ENCODE measurements around the gene TSC2.

TSC2 gene

GRCh38 chr16:2053211-2053610 is 5.4 kb downstream of the TSC2 start:
- H4K8ac ChIP-seq (ENCODE audit: low read depth, low read length): no peak overlapping the region
- no peak overlapping the region for H2BK15ac ChIP-seq (ENCODE audit: low read length)
- WGBS, 2 donors (ENCODE audit: extremely low coverage in 2 of 2, insufficient read length in 2 of 2, insufficient replicate concordance in 1 of 2): no CpG with 5 or more reads among the region's 21 CpGs
- H2BK12ac ChIP-seq (ENCODE audit: low read length): no peak overlapping the region
- no peak overlapping the region for H3K14ac ChIP-seq (ENCODE audit: low read length)
- no peak overlapping the region for H3K4me3 ChIP-seq (ENCODE audit: low read length in 2 of 2)
- H4K91ac ChIP-seq (ENCODE audit: low read depth, low read length, poor library complexity): no peak overlapping the region
- H2BK5ac ChIP-seq (ENCODE audit: low read length): no peak overlapping the region
- H2BK120ac ChIP-seq (ENCODE audit: low read depth, low read length): no peak overlapping the region
- H3K27ac ChIP-seq (replicated peaks; ENCODE audit: low read length): no peak overlapping the region
- H3K9ac ChIP-seq (ENCODE audit: low read depth, low read length, poor library complexity): no peak overlapping the region
- H3K4ac ChIP-seq (ENCODE audit: low read length): no peak overlapping the region
- no peak overlapping the region for H3K4me2 ChIP-seq (ENCODE audit: insufficient read depth, low read length, poor library complexity, severe bottlenecking)
- peak overlapping the region; percentile 46 for H3K23ac ChIP-seq (ENCODE audit: low read depth, low read length, poor library complexity)
- H3K79me1 ChIP-seq (ENCODE audit: low read depth, low read length): peaks cover 2% of the 10 kb centered on the region
- H2AK5ac ChIP-seq (ENCODE audit: low read depth, low read length): no peak overlapping the region
- no peak overlapping the region for H2AFZ ChIP-seq (ENCODE audit: low read length)
- no peak overlapping the region for H3K18ac ChIP-seq (ENCODE audit: low read length)
- H3K27me3 ChIP-seq (ENCODE audit: control insufficient read depth in 3 of 3, insufficient read depth in 3 of 3, low read depth in 1 of 3, low read length in 3 of 3): no peaks in the 10 kb centered on the region
- no peak for DNase-seq (ENCODE audit: low spot score)
- H3K4me1 ChIP-seq (ENCODE audit: control insufficient read depth in 2 of 2, insufficient read depth in 1 of 2, low read depth in 1 of 2, low read length in 2 of 2): peaks cover 6 to 11% of the 10 kb centered on the region in 2 donors
- H3K9me3 ChIP-seq (replicated peaks in 1 of 2; ENCODE audit: control insufficient read depth in 2 of 2, insufficient read depth in 1 of 2, low read depth in 1 of 2, low read length in 2 of 2): no peaks in the 10 kb centered on the region
- H3K36me3 ChIP-seq (replicated peaks in 1 of 2; ENCODE audit: control insufficient read depth in 2 of 2, insufficient read depth in 2 of 2, low read length in 2 of 2): peaks cover 41 to 67% of the 10 kb centered on the region in 2 donors

- Histone ChIP-seq H4K8ac (ENCODE audit: low read depth, low read length) (no peak overlapping the region), H3K23ac (ENCODE audit: low read depth, low read length, poor library complexity) (no peak overlapping the region), H3K4ac (ENCODE audit: low read length) (no peak overlapping the region), H2AK5ac (ENCODE audit: low read depth, low read length) (no peak overlapping the region), H3K18ac (ENCODE audit: low read length) (no peak overlapping the region), H2AFZ (ENCODE audit: low read length) (no peak overlapping the region), H3K27ac (replicated peaks; ENCODE audit: low read length) (no peak overlapping the region), H3K4me3 (ENCODE audit: low read length in 2 of 2) (no peak overlapping the region), H4K91ac (ENCODE audit: low read depth, low read length, poor library complexity) (no peak overlapping the region), H3K79me1 (ENCODE audit: low read depth, low read length) (peaks cover 2% of the 10 kb centered on the region), H2BK15ac (ENCODE audit: low read length) (no peak overlapping the region), H3K27me3 (ENCODE audit: control insufficient read depth in 3 of 3, insufficient read depth in 3 of 3, low read depth in 1 of 3, low read length in 3 of 3) (no peaks in the 10 kb centered on the region), H3K4me1 (ENCODE audit: control insufficient read depth in 2 of 2, insufficient read depth in 1 of 2, low read depth in 1 of 2, low read length in 2 of 2) (peaks cover under 1 to 11% of the 10 kb centered on the region in 2 donors), H2BK120ac (ENCODE audit: low read depth, low read length) (no peak overlapping the region), H3K14ac (ENCODE audit: low read length) (no peak overlapping the region), H3K36me3 (replicated peaks in 1 of 2; ENCODE audit: control insufficient read depth in 2 of 2, insufficient read depth in 2 of 2, low read length in 2 of 2) (peaks cover 41 to 73% of the 10 kb centered on the region in 2 donors), H3K4me2 (ENCODE audit: insufficient read depth, low read length, poor library complexity, severe bottlenecking) (no peak overlapping the region), H2BK5ac (ENCODE audit: low read length) (no peak overlapping the region), H2BK12ac (ENCODE audit: low read length) (no peak overlapping the region), H3K9me3 (replicated peaks in 1 of 2; ENCODE audit: control insufficient read depth in 2 of 2, insufficient read depth in 1 of 2, low read depth in 1 of 2, low read length in 2 of 2) (no peaks in the 10 kb centered on the region), H3K9ac (ENCODE audit: low read depth, low read length, poor library complexity) (no peak overlapping the region)
- no CpG with 5 or more reads among the region's 17 CpGs for WGBS, 2 donors (ENCODE audit: extremely low coverage in 2 of 2, insufficient read length in 2 of 2, insufficient replicate concordance in 1 of 2)
- no peak for DNase-seq (ENCODE audit: low spot score)
Measured at GRCh38 chr16:2053897-2054296, 6.1 kb downstream of the TSC2 start.

GRCh38 chr16:2054543-2055245 is 6.9 kb downstream of the TSC2 start:
- Histone ChIP-seq H3K4me3 (ENCODE audit: low read length in 2 of 2) (no peak overlapping the region), H3K4ac (ENCODE audit: low read length) (no peak overlapping the region), H3K27ac (replicated peaks; ENCODE audit: low read length) (no peak overlapping the region), H3K9me3 (replicated peaks in 1 of 2; ENCODE audit: control insufficient read depth in 2 of 2, insufficient read depth in 1 of 2, low read depth in 1 of 2, low read length in 2 of 2) (no peaks in the 10 kb centered on the region), H4K91ac (ENCODE audit: low read depth, low read length, poor library complexity) (no peak overlapping the region), H3K4me1 (ENCODE audit: control insufficient read depth in 2 of 2, insufficient read depth in 1 of 2, low read depth in 1 of 2, low read length in 2 of 2) (peaks cover 0 to 11% of the 10 kb centered on the region in 2 donors), H3K14ac (ENCODE audit: low read length) (no peak overlapping the region), H2BK15ac (ENCODE audit: low read length) (no peak overlapping the region), H2BK12ac (ENCODE audit: low read length) (no peak overlapping the region), H2BK5ac (ENCODE audit: low read length) (no peak overlapping the region), H3K9ac (ENCODE audit: low read depth, low read length, poor library complexity) (peak overlapping the region; percentile 57), H2AK5ac (ENCODE audit: low read depth, low read length) (no peak overlapping the region), H3K27me3 (ENCODE audit: control insufficient read depth in 3 of 3, insufficient read depth in 3 of 3, low read depth in 1 of 3, low read length in 3 of 3) (no peaks in the 10 kb centered on the region), H2AFZ (ENCODE audit: low read length) (no peak overlapping the region), H3K79me1 (ENCODE audit: low read depth, low read length) (peaks cover 2% of the 10 kb centered on the region), H3K36me3 (replicated peaks in 1 of 2; ENCODE audit: control insufficient read depth in 2 of 2, insufficient read depth in 2 of 2, low read length in 2 of 2) (peaks cover 41 to 73% of the 10 kb centered on the region in 2 donors), H3K4me2 (ENCODE audit: insufficient read depth, low read length, poor library complexity, severe bottlenecking) (no peak overlapping the region), H4K8ac (ENCODE audit: low read depth, low read length) (no peak overlapping the region), H3K23ac (ENCODE audit: low read depth, low read length, poor library complexity) (peak overlapping the region; percentile 52), H3K18ac (ENCODE audit: low read length) (no peak overlapping the region), H2BK120ac (ENCODE audit: low read depth, low read length) (no peak overlapping the region)
- no CpG with 5 or more reads among the region's 29 CpGs for WGBS, 2 donors (ENCODE audit: extremely low coverage in 2 of 2, insufficient read length in 2 of 2, insufficient replicate concordance in 1 of 2)
- DNase-seq (ENCODE audit: low spot score): no peak

GRCh38 chr16:2056077-2056476 is 8.3 kb downstream of the TSC2 start:
- peaks cover 0 to 13% of the 10 kb centered on the region in 2 donors for H3K4me1 ChIP-seq (ENCODE audit: control insufficient read depth in 2 of 2, insufficient read depth in 1 of 2, low read depth in 1 of 2, low read length in 2 of 2)
- DNase-seq (ENCODE audit: low spot score): no peak

More at GRCh38 chr16:2056077-2056476, 8.3 kb downstream of the TSC2 start:
- H3K27ac ChIP-seq (replicated peaks; ENCODE audit: low read length): no peak overlapping the region
- no peak overlapping the region for H4K8ac ChIP-seq (ENCODE audit: low read depth, low read length)
- H2AFZ ChIP-seq (ENCODE audit: low read length): no peak overlapping the region
- no peak overlapping the region for H3K18ac ChIP-seq (ENCODE audit: low read length)
- no peak overlapping the region for H4K91ac ChIP-seq (ENCODE audit: low read depth, low read length, poor library complexity)
- no peaks in the 10 kb centered on the region for H3K27me3 ChIP-seq (ENCODE audit: control insufficient read depth in 3 of 3, insufficient read depth in 3 of 3, low read depth in 1 of 3, low read length in 3 of 3)
- H2BK120ac ChIP-seq (ENCODE audit: low read depth, low read length): no peak overlapping the region
- H3K14ac ChIP-seq (ENCODE audit: low read length): no peak overlapping the region
- H3K4me3 ChIP-seq (ENCODE audit: low read length in 2 of 2): peak overlapping the region in 1 of 2 donors; percentile 43
- no peak overlapping the region for H2BK12ac ChIP-seq (ENCODE audit: low read length)
- no peak overlapping the region for H3K4ac ChIP-seq (ENCODE audit: low read length)
- no peak overlapping the region for H2BK5ac ChIP-seq (ENCODE audit: low read length)
- H3K4me2 ChIP-seq (ENCODE audit: insufficient read depth, low read length, poor library complexity, severe bottlenecking): no peak overlapping the region
- H3K23ac ChIP-seq (ENCODE audit: low read depth, low read length, poor library complexity): no peak overlapping the region
- H3K9me3 ChIP-seq (replicated peaks in 1 of 2; ENCODE audit: control insufficient read depth in 2 of 2, insufficient read depth in 1 of 2, low read depth in 1 of 2, low read length in 2 of 2): no peaks in the 10 kb centered on the region
- no CpG with 5 or more reads among the region's 15 CpGs for WGBS, 2 donors (ENCODE audit: extremely low coverage in 2 of 2, insufficient read length in 2 of 2, insufficient replicate concordance in 1 of 2)
- H2BK15ac ChIP-seq (ENCODE audit: low read length): no peak overlapping the region
- H3K36me3 ChIP-seq (replicated peaks in 1 of 2; ENCODE audit: control insufficient read depth in 2 of 2, insufficient read depth in 2 of 2, low read length in 2 of 2): peaks cover 38 to 77% of the 10 kb centered on the region in 2 donors
- peak overlapping the region; percentile 3 for H2AK5ac ChIP-seq (ENCODE audit: low read depth, low read length)
- H3K9ac ChIP-seq (ENCODE audit: low read depth, low read length, poor library complexity): no peak overlapping the region
- peaks cover 2% of the 10 kb centered on the region for H3K79me1 ChIP-seq (ENCODE audit: low read depth, low read length)
